Keratinocyte (primary cell): ENCODE data around the gene ULK2. TPM values are rescaled to one million over a fixed set of nuclear protein-coding genes. Genes with fewer than 3 reads are reported as not detected.
"Not testable (repeated sequence)": the region's sequence is repeated elsewhere in the genome, so short reads cannot be mapped to it uniquely, and the experiment has no call there.

Experiments
- DNase-seq: peaks from one replicate; pipeline ENCODE4 v3.0.0-alpha.2; 2011; ENCODE audit warnings: low read depth, missing footprints, low spot score
- FAIRE-seq: peaks from 2 replicates; lab custom pipeline; 2011; peaks lifted over from hg19 to GRCh38; lab: Jason Lieb, UNC
- H2AFZ ChIP-seq: 2 replicates; pipeline ENCODE4 v1.6.0; 2012; ENCODE audit warnings: low read length, control low read depth, inconsistent platforms; ENCODE audit not compliant: control insufficient read depth
- H3K27ac ChIP-seq: 2 replicates; pipeline ENCODE4 v1.5.1; 2011; ENCODE audit warnings: low read length; ENCODE audit not compliant: control insufficient read depth, insufficient read depth
- H3K27me3 ChIP-seq: 3 replicates; pipeline ENCODE4 v1.6.0; 2011; ENCODE audit warnings: low read length; ENCODE audit not compliant: control insufficient read depth, insufficient read depth; ENCODE audit errors: extremely low read depth
- H3K36me3 ChIP-seq, 2 experiments: 2 replicates in 1 of 2; 3 replicates in 1 of 2; pipeline ENCODE4 v1.5.1; 2011; ENCODE audit warnings: low read length in 2 of 2, mild to moderate bottlenecking in 1 of 2; ENCODE audit not compliant: control insufficient read depth in 2 of 2, insufficient read depth in 2 of 2; ENCODE audit errors: extremely low read depth in 1 of 2
- H3K4me1 ChIP-seq: 3 replicates; pipeline ENCODE4 v1.5.1; 2011; ENCODE audit warnings: low read length; ENCODE audit not compliant: control insufficient read depth, insufficient read depth; ENCODE audit errors: extremely low read depth
- H3K4me2 ChIP-seq: 3 replicates; pipeline ENCODE4 v1.6.0; 2011; ENCODE audit warnings: low read depth, low read length; ENCODE audit not compliant: control insufficient read depth, insufficient read depth; ENCODE audit errors: extremely low read depth
- H3K4me3 ChIP-seq, 3 experiments: fragments of 200-600 bp in 1 of 3; sonication (generic) in 1 of 3; 2 replicates in 2 of 3; 3 replicates in 1 of 3; pipeline ENCODE4 v1.5.1; 2011 to 2016; ENCODE audit warnings: low read length in 3 of 3, mild to moderate bottlenecking in 3 of 3, control low read depth in 2 of 3, inconsistent platforms in 1 of 3, low read depth in 1 of 3, mixed read lengths in 1 of 3, mixed run types in 1 of 3, moderate library complexity in 1 of 3; ENCODE audit not compliant: control insufficient read depth in 2 of 3, insufficient read depth in 2 of 3; ENCODE audit errors: extremely low read depth in 1 of 3
- H3K79me2 ChIP-seq: 2 replicates; pipeline ENCODE4 v1.6.0; 2012; ENCODE audit warnings: low read length; ENCODE audit not compliant: control insufficient read depth, insufficient read depth
- H3K9ac ChIP-seq: 3 replicates; pipeline ENCODE4 v1.6.0; 2011; ENCODE audit warnings: low read length; ENCODE audit not compliant: control insufficient read depth, insufficient read depth; ENCODE audit errors: extremely low read depth
- H3K9me1 ChIP-seq: 3 replicates; pipeline ENCODE4 v1.6.0; 2011; ENCODE audit warnings: low read length; ENCODE audit not compliant: control insufficient read depth, insufficient read depth; ENCODE audit errors: extremely low read depth
- H3K9me3 ChIP-seq: 2 replicates; pipeline ENCODE4 v1.5.1; 2012; ENCODE audit warnings: low read depth, low read length; ENCODE audit not compliant: control insufficient read depth
- H4K20me1 ChIP-seq: 3 replicates; pipeline ENCODE4 v1.6.0; 2011; ENCODE audit warnings: low read length; ENCODE audit not compliant: control insufficient read depth, insufficient read depth; ENCODE audit errors: extremely low read depth
- CTCF ChIP-seq, 3 experiments: IDR thresholded peaks in 1 of 3; conservative IDR thresholded peaks in 1 of 3; optimal IDR thresholded peaks in 1 of 3; 2 replicates in 2 of 3; 3 replicates in 1 of 3; pipeline versions ENCODE3 to v1.5.1; 2011; ENCODE audit warnings: low read length in 3 of 3, mild to moderate bottlenecking in 3 of 3, moderate library complexity in 2 of 3, control low read depth in 1 of 3, inconsistent platforms in 1 of 3; ENCODE audit not compliant: insufficient read depth in 2 of 3; ENCODE audit errors: extremely low read depth in 1 of 3
- EZH2 ChIP-seq: IDR thresholded peaks from one replicate; pipeline ENCODE4 v1.6.1; 2012; ENCODE audit warnings: inconsistent platforms, mild to moderate bottlenecking, low read length, moderate library complexity
- dilution Hi-C: fragments of 300-500 bp; cut with MboI; formaldehyde crosslinking; loops from one replicate; pipeline ENCODE4 v1.7.0; 2020; ENCODE audit warnings: low sequenced_read_pairs; ENCODE audit not compliant: extremely low pct_ligation_motif_present
- polyA plus RNA-seq, 5 experiments: library from polyadenylated mRNA; depleted of rRNA in 3 of 5; stranded (reverse) in 3 of 5; stranded (forward) in 1 of 5; unstranded in 1 of 5; fragments of >200 nt; gene quantifications; 1 replicate in 1 of 5; 2 replicates in 3 of 5; 3 replicates in 1 of 5; pipeline versions ENCODE4 v1.2.1 to v1.2.3, GENCODE V29; 2011 to 2012; ENCODE audit warnings: missing spikeins in 2 of 5, low read depth in 1 of 5, low replicate concordance in 1 of 5

ULK2 gene
- polyA plus RNA-seq, 1 donor (not counting 4 experiments of a cell fraction or from before 2014, with no cell fraction given): 22.1 TPM

DNA sequence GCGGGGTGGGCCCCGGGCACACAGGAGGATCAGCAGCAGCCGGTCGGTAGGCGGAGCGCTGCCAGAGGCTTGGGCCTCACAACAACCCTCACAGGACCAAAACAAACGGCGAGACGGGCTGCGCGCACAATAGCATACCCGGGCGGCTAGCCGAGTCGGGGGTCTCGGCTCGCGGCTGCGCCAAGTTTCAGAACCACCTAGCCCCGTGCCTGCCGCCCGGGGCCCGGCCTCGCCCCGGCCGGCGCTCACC, 732 bp downstream of the ULK2 start:
- peak overlapping the region; percentile 98 for H3K4me2 ChIP-seq
- no peaks in the 10 kb centered on the region for H4K20me1 ChIP-seq
- H3K9me1 ChIP-seq: no peaks in the 10 kb centered on the region
- DNase-seq (no peak), FAIRE-seq (no peak)
- peaks cover 4% of the 10 kb centered on the region for H3K4me1 ChIP-seq
- dilution Hi-C loops: no loop called here
- H2AFZ ChIP-seq: peak overlapping the region; percentile 59
- no peaks in the 10 kb centered on the region for H3K27me3 ChIP-seq
- peak overlapping the region; percentile 59 to 81 (median 61) for H3K4me3 ChIP-seq
- H3K9ac ChIP-seq: peak overlapping the region; percentile 84
- H3K9me3 ChIP-seq: no peaks in the 10 kb centered on the region
- no peaks in the 10 kb centered on the region for H3K79me2 ChIP-seq
- peak in 2 of 3 experiments; percentile 33 to 49 for TF ChIP-seq CTCF (optimal IDR thresholded peaks at IDR 0.05 in 1 of 3, IDR thresholded peaks at IDR 0.05 in 1 of 3, conservative IDR thresholded peaks at IDR 0.05 in 1 of 3; ENCODE audit: extremely low read depth in 1 of 3, insufficient read depth in 2 of 3, low read length in 3 of 3)
- TF ChIP-seq EZH2: no peak
- peak overlapping the region; percentile 56 for H3K27ac ChIP-seq
- peaks cover 0 to 2% of the 10 kb centered on the region in 2 experiments for H3K36me3 ChIP-seq

DNA sequence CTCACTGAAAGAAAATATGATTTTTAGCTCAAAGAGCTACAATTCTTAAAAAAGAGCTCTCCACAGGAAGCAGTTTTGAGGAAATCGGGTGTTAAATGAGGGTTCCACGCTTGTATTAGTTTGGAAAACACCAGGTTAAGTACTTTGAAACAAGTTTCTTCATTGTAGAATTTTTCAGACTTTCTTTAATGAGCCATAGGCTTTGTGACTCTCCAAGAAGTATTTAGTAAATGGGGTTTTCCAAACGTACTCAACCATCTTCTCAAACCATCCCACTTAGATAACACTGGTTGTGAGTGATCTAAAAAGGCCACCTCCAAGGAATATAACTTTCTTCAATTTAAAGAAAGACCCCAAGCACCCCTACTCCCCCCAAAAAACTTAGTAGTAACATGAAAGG, 2.7 kb downstream of the ULK2 start:
- Histone ChIP-seq H3K27me3 (no peaks in the 10 kb centered on the region), H3K4me3 (no peak overlapping the region), H3K79me2 (no peaks in the 10 kb centered on the region), H3K9me3 (no peaks in the 10 kb centered on the region), H3K4me2 (no peak overlapping the region), H4K20me1 (no peaks in the 10 kb centered on the region), H2AFZ (no peak overlapping the region), H3K36me3 (peaks cover 0 to 2% of the 10 kb centered on the region in 2 experiments), H3K4me1 (peaks cover 4% of the 10 kb centered on the region), H3K9me1 (no peaks in the 10 kb centered on the region), H3K9ac (no peak overlapping the region), H3K27ac (no peak overlapping the region)
- TF ChIP-seq CTCF (optimal IDR thresholded peaks at IDR 0.05 in 1 of 3, IDR thresholded peaks at IDR 0.05 in 1 of 3, conservative IDR thresholded peaks at IDR 0.05 in 1 of 3; ENCODE audit: extremely low read depth in 1 of 3, insufficient read depth in 2 of 3, low read length in 3 of 3) (no peak), EZH2 (no peak)
- DNase-seq (no peak), FAIRE-seq (no peak)
- dilution Hi-C loops: no loop called here

GRCh38 chr17:19860647-19861177, 7.0 kb downstream of the ULK2 start:
- H3K9me3 ChIP-seq, H3K9me1 ChIP-seq, H3K4me2 ChIP-seq, H3K79me2 ChIP-seq, FAIRE-seq, H3K27ac ChIP-seq, H3K4me3 ChIP-seq, H3K4me1 ChIP-seq, dilution Hi-C loops, H2AFZ ChIP-seq, DNase-seq, H3K36me3 ChIP-seq, H3K9ac ChIP-seq, H3K27me3 ChIP-seq, H4K20me1 ChIP-seq: not testable (repeated sequence)
